Measurements from ENCODE around the gene SMAD6. TPM values are rescaled to one million over a fixed set of nuclear protein-coding genes. Genes with fewer than 3 reads are reported as not detected.

Gene SMAD6
- total RNA-seq, 1 experiment from 2014 or later: 6.6 TPM

DNA sequence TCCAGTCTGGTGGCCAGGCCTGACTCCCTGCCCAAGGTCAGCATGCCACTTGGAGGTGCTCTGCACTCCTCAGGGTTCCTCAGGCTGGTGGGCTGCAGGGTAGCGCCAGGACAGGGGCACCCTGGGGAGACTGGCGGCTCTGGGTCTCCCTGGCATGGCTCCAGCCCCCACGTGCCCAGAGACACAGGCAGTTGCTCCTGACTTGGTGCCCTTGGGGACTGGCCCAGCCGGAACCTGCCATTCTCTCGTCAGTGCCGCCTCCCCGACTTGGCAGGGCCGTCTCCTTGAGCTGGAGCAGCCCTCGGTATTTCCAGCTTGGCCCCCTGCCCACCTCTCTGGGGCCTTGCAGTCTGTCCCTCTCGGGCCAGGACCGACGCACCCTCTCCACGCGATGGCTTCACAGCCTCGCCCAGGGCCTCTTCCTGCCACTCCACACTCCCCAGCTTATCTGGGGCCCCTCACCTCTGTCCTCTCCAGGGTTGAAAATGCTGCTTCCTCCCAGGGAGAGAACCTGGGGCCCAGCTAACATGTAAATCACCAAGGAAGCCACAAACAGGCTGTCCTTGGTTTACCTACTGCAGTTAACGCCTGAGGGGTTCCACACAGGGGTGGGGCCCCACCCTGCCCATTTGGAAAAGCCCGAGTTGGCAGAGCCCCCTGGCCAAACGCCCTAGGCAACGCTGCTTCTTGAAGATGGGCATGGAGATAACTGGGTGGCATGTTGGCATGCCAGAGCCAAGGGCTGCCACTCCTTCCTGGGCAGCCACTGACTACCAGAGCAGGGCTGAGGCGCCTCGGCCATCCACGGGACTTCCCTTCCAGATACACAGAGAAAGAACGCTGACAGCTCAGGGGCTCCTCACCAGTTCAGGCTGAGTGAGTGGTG lies 61.4 kb downstream of the SMAD6 start:
- POLR2A ChIA-PET: no interaction called here
- TF ChIP-seq SRF (IDR thresholded peaks at IDR 0.05; ENCODE audit: low read depth) (no peak), ZFX (IDR thresholded peaks at IDR 0.05) (peak; percentile 15; the same call in 1 of the 2 replicates), MAX (IDR thresholded peaks at IDR 0.05) (no peak), ELF1 (IDR thresholded peaks at IDR 0.05; ENCODE audit: borderline replicate concordance, low read depth) (no peak), YY1 (IDR thresholded peaks at IDR 0.05; ENCODE audit: extremely low read depth, insufficient replicate concordance, low read depth, low read length) (no peak), EZH2 (IDR thresholded peaks at IDR 0.05) (no peak), POLR2AphosphoS5 (IDR thresholded peaks at IDR 0.05; ENCODE audit: low read depth, low read length) (no peak), CEBPB (IDR thresholded peaks at IDR 0.05; ENCODE audit: low read depth) (no peak), TCF7L2 (IDR thresholded peaks at IDR 0.05; ENCODE audit: borderline replicate concordance, extremely low read depth, insufficient read depth, insufficient read length) (peak; percentile 52)
- H3K79me2 ChIP-seq (ENCODE audit: insufficient read depth, low read length): no peaks in the 10 kb centered on the region
- RAD21 ChIA-PET (ENCODE audit: low non-redundant PET in 1 of 2, low total read pairs in 2 of 2, uncharacterized antibody in 2 of 2, unreplicated experiment in 2 of 2): no interaction called here
- no peak overlapping the region for H3K27ac ChIP-seq (ENCODE audit: low read depth, low read length)
- no peak for DNase-seq (ENCODE audit: low read depth, low spot score)
- H3K4me3 ChIP-seq (replicated peaks in 1 of 2; ENCODE audit: low read depth in 1 of 2, low read length in 2 of 2): no peak overlapping the region
- H3K36me3 ChIP-seq (ENCODE audit: control insufficient read depth in 1 of 2, insufficient read depth in 2 of 2, low read length in 2 of 2): no peaks in the 10 kb centered on the region
- peaks cover 70 to 78% of the 10 kb centered on the region in 2 experiments for H3K4me1 ChIP-seq (ENCODE audit: control insufficient read depth in 1 of 2, insufficient read depth in 2 of 2, low read length in 2 of 2)
- ATAC-seq: no peak
- no peaks in the 10 kb centered on the region for H3K27me3 ChIP-seq (ENCODE audit: insufficient read depth, low read length)
- H3K9me3 ChIP-seq (ENCODE audit: control insufficient read depth in 1 of 2, insufficient read depth in 1 of 2, low read depth in 1 of 2, low read length in 2 of 2): no peaks in the 10 kb centered on the region
- H3K9ac ChIP-seq (ENCODE audit: low read length): no peak overlapping the region
- no peak overlapping the region for H2AFZ ChIP-seq (ENCODE audit: low read depth, low read length, poor library complexity, severe bottlenecking)
- no peaks in the 10 kb centered on the region for H3K9me2 ChIP-seq (ENCODE audit: insufficient read depth)
- no peaks in the 10 kb centered on the region for H4K20me1 ChIP-seq (ENCODE audit: insufficient read depth)
- CTCF ChIA-PET: interaction anchor here (1.2 kb wide), 1 partner anchor 88 kb away, joined by 3 read pairs; no protein-coding TSS in a partner anchor
- intact Hi-C loops (cut with micrococcal nuclease): no loop called here
- H3K4me2 ChIP-seq (ENCODE audit: low read length): 0 out of 2 replicates have a peak overlapping the region, but pooled peaks have one; percentile 56
- BruUV-seq (replicated peaks): no TSS peak

Measured in HCT116 (cell line).